RWPE2 (cell line): ENCODE data around the gene ENTREP1.

Experiments used
- ATAC-seq: fragments of 200-7000 bp; cut with Tn5 transposase; 3 replicates; pipeline ENCODE4 v1.9.1; 2021; ENCODE audit warnings: low read depth
- DNase-seq: peaks from one replicate; pipeline ENCODE4 v3.0.0-alpha.2; 2020; ENCODE audit warnings: low spot score
- H3K27ac ChIP-seq: fragments of 450-650 bp; 2 replicates; pipeline ENCODE4 v1.5.1; 2017; ENCODE audit warnings: mild to moderate bottlenecking; ENCODE audit not compliant: poor library complexity, severe bottlenecking
- H3K27me3 ChIP-seq: fragments of 250-450 bp; sonication (Bioruptor Pico); 2 replicates; pipeline ENCODE4 v1.5.1; 2021; ENCODE audit warnings: mild to moderate bottlenecking, moderate library complexity; ENCODE audit not compliant: insufficient read depth, poor library complexity, severe bottlenecking
- H3K36me3 ChIP-seq: fragments of 250-450 bp; sonication (Bioruptor Pico); 2 replicates; pipeline ENCODE4 v1.5.1; 2020; ENCODE audit warnings: low read depth, mild to moderate bottlenecking, moderate library complexity
- H3K4me1 ChIP-seq: fragments of 250-450 bp; sonication (Bioruptor Pico); 2 replicates; pipeline ENCODE4 v1.5.1; 2021; ENCODE audit warnings: mild to moderate bottlenecking, moderate library complexity; ENCODE audit not compliant: insufficient read depth, poor library complexity, severe bottlenecking
- H3K4me3 ChIP-seq: fragments of 250-450 bp; sonication (Bioruptor Pico); 2 replicates; pipeline ENCODE4 v1.5.1; 2021; ENCODE audit warnings: mild to moderate bottlenecking, moderate library complexity; ENCODE audit not compliant: severe bottlenecking
- H3K9me3 ChIP-seq: fragments of 250-450 bp; sonication (Bioruptor Pico); 2 replicates; pipeline ENCODE4 v1.5.1; 2021; ENCODE audit warnings: mild to moderate bottlenecking, moderate library complexity; ENCODE audit not compliant: severe bottlenecking
- TF ChIP-seq, protein P1 (sequence below): fragments of 450-650 bp; IDR thresholded peaks from one replicate; pipeline ENCODE4 v1.5.1; 2017; ENCODE audit warnings: mild to moderate bottlenecking, moderate library complexity; ENCODE audit not compliant: poor library complexity, severe bottlenecking

Gene ENTREP1

DNA sequence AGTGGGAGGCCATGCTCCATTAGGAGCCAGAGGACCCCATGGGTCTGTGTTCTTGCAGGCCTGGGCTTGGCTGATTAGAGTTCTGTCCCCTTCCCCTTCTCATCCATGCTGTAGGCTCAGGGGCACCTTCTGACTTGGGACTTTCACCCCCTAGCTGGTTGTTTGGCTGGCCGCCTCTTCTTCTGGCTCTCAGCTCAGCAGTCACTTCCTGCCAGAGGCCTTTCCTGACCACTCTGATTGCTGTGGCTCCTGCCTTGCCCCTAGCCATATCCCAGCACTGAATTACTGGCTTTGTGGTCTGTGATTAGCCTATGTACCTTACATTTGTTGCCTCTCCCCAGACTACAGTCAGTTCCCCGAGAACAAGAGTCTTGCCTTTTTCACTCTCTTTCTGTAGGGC is 14.6 kb downstream of the ENTREP1 start:
- ATAC-seq = no peak
- no peaks in the 10 kb centered on the region for H3K36me3 ChIP-seq
- H3K4me3 ChIP-seq = no peak overlapping the region
- no peaks in the 10 kb centered on the region for H3K4me1 ChIP-seq
- no peak overlapping the region for H3K27ac ChIP-seq
- no peaks in the 10 kb centered on the region for H3K9me3 ChIP-seq
- DNase-seq = no peak
- no peaks in the 10 kb centered on the region for H3K27me3 ChIP-seq
- TF ChIP-seq, protein P1, sequence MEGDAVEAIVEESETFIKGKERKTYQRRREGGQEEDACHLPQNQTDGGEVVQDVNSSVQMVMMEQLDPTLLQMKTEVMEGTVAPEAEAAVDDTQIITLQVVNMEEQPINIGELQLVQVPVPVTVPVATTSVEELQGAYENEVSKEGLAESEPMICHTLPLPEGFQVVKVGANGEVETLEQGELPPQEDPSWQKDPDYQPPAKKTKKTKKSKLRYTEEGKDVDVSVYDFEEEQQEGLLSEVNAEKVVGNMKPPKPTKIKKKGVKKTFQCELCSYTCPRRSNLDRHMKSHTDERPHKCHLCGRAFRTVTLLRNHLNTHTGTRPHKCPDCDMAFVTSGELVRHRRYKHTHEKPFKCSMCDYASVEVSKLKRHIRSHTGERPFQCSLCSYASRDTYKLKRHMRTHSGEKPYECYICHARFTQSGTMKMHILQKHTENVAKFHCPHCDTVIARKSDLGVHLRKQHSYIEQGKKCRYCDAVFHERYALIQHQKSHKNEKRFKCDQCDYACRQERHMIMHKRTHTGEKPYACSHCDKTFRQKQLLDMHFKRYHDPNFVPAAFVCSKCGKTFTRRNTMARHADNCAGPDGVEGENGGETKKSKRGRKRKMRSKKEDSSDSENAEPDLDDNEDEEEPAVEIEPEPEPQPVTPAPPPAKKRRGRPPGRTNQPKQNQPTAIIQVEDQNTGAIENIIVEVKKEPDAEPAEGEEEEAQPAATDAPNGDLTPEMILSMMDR = no peak

DNA sequence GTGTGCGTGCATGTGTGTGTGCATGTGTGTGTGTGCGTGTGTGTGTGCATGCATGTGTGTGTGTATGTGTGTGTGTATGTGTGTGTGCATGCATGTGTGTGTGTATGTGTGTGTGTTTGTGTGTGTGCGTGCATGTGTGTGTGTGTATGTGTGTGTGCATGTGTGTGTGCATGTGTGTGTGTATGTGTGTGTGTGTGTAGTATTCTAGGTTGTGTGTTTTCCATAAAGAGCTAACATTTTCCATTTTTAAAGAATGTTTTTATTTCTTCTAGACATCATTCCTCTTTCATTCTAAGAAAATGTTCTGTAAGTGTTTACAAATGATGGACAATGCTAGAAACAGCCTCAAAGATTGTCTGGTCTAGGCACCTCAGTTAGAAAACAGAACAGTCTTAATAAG is 15.6 kb downstream of the ENTREP1 start:
- Histone ChIP-seq H3K27ac (no peak overlapping the region), H3K4me3 (no peak overlapping the region), H3K9me3 (no peaks in the 10 kb centered on the region), H3K4me1 (no peaks in the 10 kb centered on the region), H3K27me3 (no peaks in the 10 kb centered on the region), H3K36me3 (no peaks in the 10 kb centered on the region)
- no peak for ATAC-seq
- DNase-seq = no peak
- TF ChIP-seq, protein P1 = no peak

DNA sequence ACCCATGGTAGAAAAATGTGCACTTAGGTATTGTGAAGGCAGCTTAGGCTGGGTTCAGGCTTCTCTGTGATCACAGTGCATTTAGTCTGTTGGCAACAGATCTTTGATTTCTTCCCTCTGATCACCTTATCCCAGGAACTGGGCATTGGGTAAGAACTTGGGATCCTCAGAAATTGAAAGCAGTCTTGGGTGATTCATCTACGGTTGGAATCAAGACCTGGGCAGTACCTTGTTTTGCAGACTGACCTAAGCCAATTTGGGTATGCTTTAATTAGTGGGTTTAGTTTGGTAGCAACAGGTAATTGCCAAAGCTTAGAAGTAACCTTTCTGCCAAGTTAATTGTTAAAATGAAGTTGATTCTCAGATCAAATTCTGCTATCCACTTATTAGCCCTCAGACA is 17.8 kb downstream of the ENTREP1 start:
- ATAC-seq (peak; percentile 42; the same call in 2 of the 3 replicates), DNase-seq (no peak)
- Histone ChIP-seq H3K4me3 (no peak overlapping the region), H3K27ac (no peak overlapping the region), H3K27me3 (no peaks in the 10 kb centered on the region), H3K4me1 (no peaks in the 10 kb centered on the region), H3K36me3 (no peaks in the 10 kb centered on the region), H3K9me3 (no peaks in the 10 kb centered on the region)
- TF ChIP-seq, protein P1 = no peak

DNA sequence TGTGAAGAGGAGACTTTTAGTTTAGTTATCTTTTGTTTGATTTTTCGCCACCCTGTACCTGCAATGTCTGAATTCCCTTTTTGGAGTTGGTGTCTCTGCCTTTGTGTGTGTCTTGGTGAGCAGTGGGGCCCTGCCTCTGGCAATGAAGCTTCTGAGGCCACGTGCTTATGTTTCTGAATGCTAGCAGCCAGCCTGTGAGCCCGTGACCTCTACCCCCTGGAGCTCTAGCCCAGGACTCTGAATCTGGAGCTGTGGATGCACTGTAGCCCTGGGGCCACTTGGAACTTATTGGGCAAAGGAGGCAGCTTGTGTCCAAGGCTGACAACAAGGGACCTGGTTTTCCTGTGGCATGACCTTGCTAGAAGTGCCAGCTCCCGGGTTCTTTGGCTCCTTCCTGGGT is 19.4 kb downstream of the ENTREP1 start:
- H3K9me3 ChIP-seq = no peaks in the 10 kb centered on the region
- no peak overlapping the region for H3K4me3 ChIP-seq
- H3K27ac ChIP-seq = no peak overlapping the region
- no peaks in the 10 kb centered on the region for H3K36me3 ChIP-seq
- TF ChIP-seq, protein P1 = no peak
- no peaks in the 10 kb centered on the region for H3K4me1 ChIP-seq
- ATAC-seq = no peak
- no peaks in the 10 kb centered on the region for H3K27me3 ChIP-seq
- DNase-seq = no peak

DNA sequence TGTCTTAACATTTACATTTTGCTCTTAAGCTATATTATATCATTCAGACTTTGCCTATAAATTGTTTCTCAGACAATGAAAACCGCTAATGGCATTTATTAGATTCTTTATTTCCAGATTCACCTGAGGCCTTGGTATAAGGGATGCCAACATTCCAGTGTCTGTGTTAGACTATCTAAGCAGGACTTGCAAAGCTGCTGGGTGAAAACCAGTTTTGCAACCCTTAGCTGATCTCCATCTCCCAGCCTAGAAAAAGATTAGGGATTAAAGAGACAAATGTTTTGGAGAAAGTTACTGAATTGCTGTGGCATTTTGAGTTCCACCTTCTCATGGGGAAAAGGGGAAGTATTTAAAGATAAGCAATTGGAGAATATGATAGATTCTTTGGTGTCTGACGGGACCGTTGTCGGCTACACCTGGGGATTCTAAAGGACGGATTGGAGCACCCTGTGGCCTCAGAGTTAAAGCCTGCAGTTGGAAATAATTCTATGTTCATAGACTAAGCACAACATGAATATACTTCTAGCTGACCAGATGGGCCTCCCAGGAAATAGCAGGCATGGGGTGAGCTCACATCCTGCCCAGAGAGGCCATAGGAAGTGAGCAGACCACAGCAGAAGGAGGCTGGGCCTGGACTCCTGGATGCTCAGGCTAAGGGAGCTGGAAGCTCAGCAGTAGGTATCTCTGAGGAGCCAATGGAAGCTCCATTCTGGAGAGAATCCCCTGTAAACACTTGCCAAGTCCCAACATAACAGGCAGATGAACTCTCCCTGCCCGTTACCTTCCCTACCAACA is 21.8 kb downstream of the ENTREP1 start:
- no peak for ATAC-seq
- no peak for DNase-seq
- TF ChIP-seq, protein P1 = no peak
- no peaks in the 10 kb centered on the region for H3K36me3 ChIP-seq
- no peaks in the 10 kb centered on the region for H3K27me3 ChIP-seq
- no peak overlapping the region for H3K27ac ChIP-seq
- H3K9me3 ChIP-seq = no peaks in the 10 kb centered on the region
- H3K4me3 ChIP-seq = no peak overlapping the region
- H3K4me1 ChIP-seq = no peaks in the 10 kb centered on the region
